Hematopoietic multipotent progenitor cell treated with erythropoietin and hydrocortisone succinate and interleukin-3 and kit ligand, for 6 days (in vitro differentiated cells): Measurements from ENCODE around the gene POR.

Source experiments
- DNase-seq: peaks from one replicate; pipeline ENCODE4 v3.0.0-alpha.2; 2015

Gene POR

DNA sequence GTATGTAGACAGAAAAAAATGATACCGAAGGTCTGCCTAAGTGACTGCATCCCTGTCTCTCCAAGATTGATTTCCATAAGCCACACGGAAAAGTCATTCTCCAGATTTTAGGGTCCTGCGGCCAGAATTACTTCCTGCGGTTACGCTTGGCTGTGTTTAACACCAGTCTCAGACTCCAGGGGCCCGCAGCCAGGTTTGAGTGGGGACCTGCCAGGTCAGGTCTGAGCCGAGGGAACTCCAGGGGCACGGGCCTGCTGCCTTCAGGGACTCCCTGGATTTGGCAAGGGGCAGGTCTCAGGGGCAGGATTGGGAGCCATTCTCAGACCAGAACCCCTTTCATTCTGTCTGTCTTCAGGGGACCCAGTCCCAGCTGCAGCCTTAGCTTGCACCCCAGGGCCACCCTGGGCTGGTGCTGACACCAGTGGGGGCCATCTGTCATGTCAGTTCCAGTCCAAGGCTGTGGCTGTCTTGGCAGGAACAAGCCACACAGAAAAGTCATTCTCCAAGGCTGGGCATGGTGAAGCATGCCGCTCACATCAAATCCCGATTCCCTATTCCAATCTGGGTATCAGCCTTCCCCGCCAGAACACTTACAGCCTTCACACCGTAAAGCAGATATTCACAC is 40.5 kb downstream of the POR start:
- no peak for DNase-seq

GRCh38 chr7:75957021-75957736 is 42.2 kb downstream of the POR start:
- DNase-seq = no peak

GRCh38 chr7:75958802-75959543 is 44.0 kb downstream of the POR start:
- DNase-seq = no peak

GRCh38 chr7:75960372-75960771 is 45.4 kb downstream of the POR start:
- no peak for DNase-seq

- DNase-seq = no peak
Observed at GRCh38 chr7:75961218-75961617, 46.3 kb downstream of the POR start.

DNA sequence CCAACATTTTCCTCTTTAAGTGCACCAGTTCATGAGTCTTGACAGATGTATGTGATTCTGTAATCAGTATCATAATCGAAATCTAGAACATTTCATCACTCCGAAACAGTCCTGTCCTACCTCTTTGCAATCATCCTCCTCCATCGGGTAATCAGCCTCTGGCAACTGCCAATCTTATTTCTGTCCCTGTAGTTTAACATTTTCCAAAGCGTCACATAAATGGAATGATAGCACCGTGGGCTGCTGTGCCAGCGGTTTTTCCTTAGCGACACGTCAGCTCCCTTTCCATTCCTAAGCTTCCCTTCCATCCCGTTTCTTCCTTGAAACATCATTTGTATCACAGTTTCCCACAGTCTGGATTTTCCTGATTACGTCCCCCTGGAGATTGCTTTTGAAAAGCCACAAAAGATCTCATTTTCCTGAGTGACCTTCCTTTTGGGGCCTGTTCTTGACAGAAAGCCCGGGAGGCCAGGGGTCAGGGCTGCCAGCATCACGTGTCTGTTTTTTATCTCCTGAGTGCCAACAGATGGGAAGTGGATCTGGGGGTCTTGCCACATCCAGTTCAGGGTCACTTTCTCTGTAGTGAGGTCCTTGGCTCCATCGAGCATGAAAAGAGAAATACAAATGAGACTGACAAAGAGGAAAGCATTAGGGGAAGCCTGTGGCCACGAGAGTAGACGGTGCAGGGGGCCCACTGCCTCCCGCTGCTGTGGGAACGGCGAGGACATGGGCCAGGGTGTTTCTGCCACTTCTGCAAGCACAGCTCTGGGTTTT is 47.8 kb downstream of the POR start:
- DNase-seq = peak; percentile 40

DNA sequence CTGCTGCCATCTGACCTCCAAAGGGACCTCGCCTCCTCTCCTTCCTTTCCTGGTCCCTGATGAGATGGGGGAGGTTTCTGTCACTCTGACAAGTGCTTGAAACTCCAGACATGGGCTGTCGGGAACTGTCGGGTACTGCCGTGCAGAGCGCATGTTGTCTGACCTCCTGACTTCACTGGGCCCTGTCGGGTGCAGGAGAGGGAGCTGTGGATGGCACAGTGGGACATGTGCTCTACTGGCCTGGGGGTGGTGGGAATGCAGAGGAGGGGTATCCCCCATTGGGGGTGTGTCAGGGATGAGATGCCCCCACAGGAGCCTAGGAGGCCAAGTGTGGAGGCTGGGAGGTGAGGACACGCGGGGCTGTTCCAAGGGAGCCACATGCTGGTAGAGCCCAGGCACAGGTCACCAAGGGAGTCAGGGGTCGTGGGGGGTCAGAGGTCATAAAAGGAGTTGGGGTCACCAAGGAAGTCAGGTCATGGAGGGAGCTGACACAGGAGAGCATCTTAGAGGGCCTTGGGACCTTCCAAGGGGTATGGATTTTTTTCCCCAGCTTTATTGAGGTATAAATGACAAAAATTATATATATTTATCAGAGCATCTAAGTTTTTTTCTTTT is 48.5 kb downstream of the POR start:
- no peak for DNase-seq

- DNase-seq = no peak
Observed at GRCh38 chr7:75965617-75966016, 50.7 kb downstream of the POR start.

GRCh38 chr7:75966190-75966961 is 51.4 kb downstream of the POR start:
- no peak for DNase-seq

GRCh38 chr7:75967055-75967454 is 52.1 kb downstream of the POR start:
- DNase-seq = no peak

- peak; percentile 23 for DNase-seq
Observed at GRCh38 chr7:75967487-75967997, 52.6 kb downstream of the POR start.

DNA sequence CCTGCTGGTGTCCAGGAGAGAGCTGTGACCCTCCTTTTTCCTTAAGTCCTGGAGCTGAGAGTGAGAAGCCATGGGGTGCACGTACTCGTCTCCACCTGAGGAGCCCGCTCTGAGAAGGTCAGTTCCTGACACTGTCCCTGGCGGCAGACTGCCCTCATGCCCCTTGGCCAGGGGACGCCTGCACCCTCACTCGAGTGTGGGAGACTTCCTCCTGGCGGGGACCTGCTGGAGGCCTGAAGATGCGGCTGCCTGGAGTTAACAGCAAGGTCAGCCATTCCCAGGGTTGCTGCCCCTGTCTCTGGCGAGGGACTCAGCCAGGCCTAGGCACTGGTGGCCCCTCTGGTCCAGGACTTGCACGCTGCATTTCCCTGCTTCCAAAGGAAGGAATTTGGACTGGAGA is 53.1 kb downstream of the POR start:
- no peak for DNase-seq

DNA sequence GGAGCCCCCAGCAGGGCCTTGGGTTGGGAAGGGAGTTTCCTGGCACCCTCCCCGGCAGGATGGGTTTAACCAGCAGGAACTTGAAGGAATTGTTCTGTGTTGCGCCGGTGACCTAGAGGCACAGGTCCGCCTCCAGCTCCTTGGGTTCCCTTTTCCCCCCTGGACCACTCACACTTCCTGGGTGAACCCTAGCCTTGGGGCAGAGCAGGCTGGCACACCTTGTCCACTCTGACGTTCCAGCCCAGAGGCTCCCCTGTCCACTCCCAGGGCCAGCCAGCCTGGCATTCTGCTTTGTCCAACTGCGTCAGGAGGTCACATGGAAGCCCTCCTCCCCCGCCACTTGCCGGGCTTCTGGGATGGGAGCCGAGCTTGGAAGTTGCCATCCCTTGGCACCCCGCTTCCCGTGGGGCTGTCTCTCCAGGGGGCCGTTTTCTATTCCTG is 53.6 kb downstream of the POR start:
- DNase-seq = no peak

DNA sequence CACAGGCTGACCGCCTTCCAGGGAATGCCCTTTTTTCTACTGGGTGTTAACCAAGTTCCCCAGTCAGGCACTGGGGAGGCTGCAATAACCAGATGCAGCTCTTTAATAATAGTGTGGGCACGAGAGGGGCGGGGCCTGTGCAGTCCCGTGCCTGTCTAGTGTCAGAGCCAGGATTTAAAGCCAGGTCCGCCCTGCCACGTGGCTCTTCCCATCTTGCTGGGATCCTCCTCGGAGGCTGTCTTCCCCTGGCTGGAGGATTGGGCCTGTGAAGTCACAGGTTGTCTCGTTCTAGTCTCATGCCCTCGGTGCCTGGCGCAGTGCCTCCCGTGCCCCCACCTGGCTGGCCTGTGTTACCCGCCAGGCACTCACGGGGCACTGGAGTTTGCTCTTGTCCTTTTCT is 54.2 kb downstream of the POR start:
- DNase-seq = no peak

DNA sequence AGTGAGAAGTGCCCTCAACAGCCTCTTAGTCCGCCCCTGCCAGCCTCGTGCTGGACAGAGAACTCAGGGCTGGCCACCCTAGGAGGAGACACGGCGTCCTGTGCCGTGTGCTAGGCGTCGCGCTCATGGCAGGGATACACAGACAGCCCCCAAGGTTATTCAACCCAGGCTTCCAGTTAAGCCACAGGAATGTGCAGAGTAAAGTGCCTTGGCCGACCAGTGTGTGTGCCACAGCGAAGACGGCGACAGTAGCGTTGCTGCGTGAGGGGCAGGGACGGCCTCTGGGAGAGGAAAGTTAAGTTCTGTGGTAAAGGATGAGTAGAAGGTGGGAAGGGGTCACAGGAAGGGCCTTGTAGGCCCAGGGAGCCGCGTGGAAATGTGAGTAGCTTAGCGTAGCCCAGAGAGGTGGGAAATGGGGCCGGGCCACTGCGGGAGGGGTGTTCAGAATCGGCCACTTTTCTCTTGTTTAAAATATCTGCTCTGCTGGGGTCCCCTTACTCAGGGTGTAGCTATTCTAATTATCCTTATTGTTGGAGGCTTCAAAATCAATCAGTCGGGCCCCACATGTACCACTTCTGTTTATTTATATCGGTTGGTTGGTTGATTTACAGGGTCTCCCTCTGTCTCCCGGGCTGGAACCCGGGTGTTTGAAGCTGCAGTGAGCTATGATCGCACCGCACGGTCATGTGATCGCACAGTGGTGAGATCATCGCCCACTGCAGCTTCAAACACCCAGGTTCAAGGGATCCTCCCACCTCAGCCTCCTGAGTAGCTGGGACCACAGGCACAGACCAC is 54.9 kb downstream of the POR start:
- DNase-seq = no peak

GRCh38 chr7:75971309-75971960 is 56.5 kb downstream of the POR start:
- no peak for DNase-seq

GRCh38 chr7:75971961-75972763 is 57.2 kb downstream of the POR start:
- peak; percentile 32 for DNase-seq

DNA sequence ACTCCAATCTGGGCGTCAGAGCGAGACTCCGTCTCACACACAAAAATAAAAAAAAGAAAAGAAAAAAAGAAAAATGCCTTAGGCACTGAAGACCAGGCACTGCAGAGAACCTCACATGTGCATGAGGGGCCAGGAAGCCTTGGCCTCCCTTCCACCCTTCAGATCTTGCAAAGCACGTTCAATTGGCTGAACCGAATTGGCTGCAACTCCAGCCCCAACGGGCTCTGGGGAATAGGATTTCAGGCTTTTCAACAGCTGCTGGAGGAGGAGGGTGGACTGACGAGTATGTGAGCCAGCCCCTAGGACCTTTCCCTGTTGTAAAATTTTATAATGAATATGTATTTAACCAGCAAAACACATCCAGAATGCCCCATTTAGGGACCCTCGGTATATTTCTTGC is 62.8 kb downstream of the POR start:
- no peak for DNase-seq

DNA sequence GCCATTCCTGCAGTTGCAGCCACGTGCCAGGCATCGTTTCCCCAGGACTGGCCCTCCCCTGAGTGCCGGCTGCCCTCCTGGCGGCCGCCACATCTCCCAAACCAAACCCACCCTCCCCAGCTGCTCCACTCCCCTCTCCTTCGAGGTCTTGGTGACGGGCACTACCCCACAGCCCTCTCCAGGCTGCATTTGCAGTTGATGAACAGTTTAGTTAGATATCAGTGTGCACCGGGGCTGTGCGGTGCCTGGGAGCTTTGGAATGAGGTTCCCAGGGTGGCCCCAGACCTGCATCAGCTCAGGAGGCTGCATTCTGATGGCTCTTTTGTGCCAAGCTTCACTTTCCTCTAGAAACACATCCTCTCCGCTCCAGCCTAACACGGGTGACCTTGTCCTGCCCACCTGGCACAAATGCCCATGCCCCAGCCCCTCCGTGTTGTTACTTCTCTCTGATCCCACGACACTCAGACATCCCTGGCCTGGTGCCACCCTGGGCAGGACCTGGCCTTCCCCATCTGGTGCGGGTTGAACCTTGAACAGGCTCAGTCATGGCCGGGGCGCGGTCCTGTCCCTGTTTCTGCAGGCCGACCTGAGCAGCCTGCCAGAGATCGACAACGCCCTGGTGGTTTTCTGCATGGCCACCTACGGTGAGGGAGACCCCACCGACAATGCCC is 64.9 kb downstream of the POR start:
- no peak for DNase-seq
